ENCODE measurements around the gene PAWR. TPM values are rescaled to one million over a fixed set of nuclear protein-coding genes. Genes with fewer than 3 reads are reported as not detected.

The PAWR gene
- total and polyA plus RNA-seq, 12 donors, result 3.0 to 16.6 (median 10.2) TPM

GRCh38 chr12:79585147-79585546 is 105.6 kb downstream of the PAWR start:
- TF ChIP-seq CTCF (IDR thresholded peaks at IDR 0.05), result no peak
- H3K27ac ChIP-seq, result no peak overlapping the region
- 97 to 100% methylated on average over 1 of the region's 1 CpG for whole genome bisulfite sequencing, 2 donors
- H3K9me3 ChIP-seq, result no peaks in the 10 kb centered on the region
- no peak overlapping the region for H3K4me3 ChIP-seq
- no peak for ATAC-seq
- H3K36me3 ChIP-seq, result no peaks in the 10 kb centered on the region
- intact Hi-C loops (cut with DNase I), result no loop called here
- no peaks in the 10 kb centered on the region for H3K4me1 ChIP-seq
- DNase-seq, result no peak
- no peaks in the 10 kb centered on the region for H3K27me3 ChIP-seq

- H3K9me3 ChIP-seq, result peaks cover 0 to 51% (median 18%) of the 10 kb centered on the region in 11 donors
- ATAC-seq, result no peak
- intact Hi-C loops (cut with DNase I), result no loop called here
- peaks cover 0 to 26% (median 0%) of the 10 kb centered on the region in 9 donors for H3K36me3 ChIP-seq
- 98 to 99% methylated on average over 20 to 22 of the region's 22 CpGs for WGBS, 2 donors
- no peaks in the 10 kb centered on the region for H3K27me3 ChIP-seq
- H3K4me1 ChIP-seq, result no peaks in the 10 kb centered on the region
- no peak for DNase-seq
- no peak for TF ChIP-seq CTCF (IDR thresholded peaks at IDR 0.05)
- no peak overlapping the region for H3K27ac ChIP-seq
- H3K4me3 ChIP-seq, result no peak overlapping the region
Observed at GRCh38 chr12:79573820-79574219, 116.9 kb downstream of the PAWR start.

GRCh38 chr12:79569679-79570078 is 121.1 kb downstream of the PAWR start:
- no peak for TF ChIP-seq CTCF (IDR thresholded peaks at IDR 0.05)
- intact Hi-C loops (cut with DNase I), result no loop called here

GRCh38 chr12:79567175-79567563 is 123.6 kb downstream of the PAWR start:
- Histone ChIP-seq H3K4me3 (no peak overlapping the region), H3K27me3 (no peaks in the 10 kb centered on the region), H3K27ac (no peak overlapping the region), H3K4me1 (peaks cover 0 to 7% (median 0%) of the 10 kb centered on the region in 9 donors), H3K9me3 (peaks cover 0 to 24% (median 6%) of the 10 kb centered on the region in 11 donors), H3K36me3 (peaks cover 0 to 7% (median 0%) of the 10 kb centered on the region in 9 donors)
- 85 to 93% methylated on average over 1 of the region's 1 CpG for WGBS, 2 donors
- DNase-seq (no peak), ATAC-seq (no peak)
- intact Hi-C loops (cut with DNase I), result no loop called here
- no peak for TF ChIP-seq CTCF (IDR thresholded peaks at IDR 0.05)

More at GRCh38 chr12:79569679-79570078, 121.1 kb downstream of the PAWR start:
- no peak overlapping the region for H3K27ac ChIP-seq
- H3K27me3 ChIP-seq, result no peaks in the 10 kb centered on the region
- peaks cover 0 to 7% (median 0%) of the 10 kb centered on the region in 9 donors for H3K4me1 ChIP-seq
- ATAC-seq (no peak), DNase-seq (no peak)
- H3K4me3 ChIP-seq, result no peak overlapping the region
- 96 to 98% methylated on average over 3 of the region's 3 CpGs for WGBS, 2 donors
- H3K9me3 ChIP-seq, result peaks cover 0 to 44% (median 18%) of the 10 kb centered on the region in 11 donors
- peaks cover 0 to 23% (median 0%) of the 10 kb centered on the region in 9 donors for H3K36me3 ChIP-seq

Data from heart right ventricle (tissue), 16 donors.